ENCODE measurements around the gene MLST8.

Gene MLST8

DNA sequence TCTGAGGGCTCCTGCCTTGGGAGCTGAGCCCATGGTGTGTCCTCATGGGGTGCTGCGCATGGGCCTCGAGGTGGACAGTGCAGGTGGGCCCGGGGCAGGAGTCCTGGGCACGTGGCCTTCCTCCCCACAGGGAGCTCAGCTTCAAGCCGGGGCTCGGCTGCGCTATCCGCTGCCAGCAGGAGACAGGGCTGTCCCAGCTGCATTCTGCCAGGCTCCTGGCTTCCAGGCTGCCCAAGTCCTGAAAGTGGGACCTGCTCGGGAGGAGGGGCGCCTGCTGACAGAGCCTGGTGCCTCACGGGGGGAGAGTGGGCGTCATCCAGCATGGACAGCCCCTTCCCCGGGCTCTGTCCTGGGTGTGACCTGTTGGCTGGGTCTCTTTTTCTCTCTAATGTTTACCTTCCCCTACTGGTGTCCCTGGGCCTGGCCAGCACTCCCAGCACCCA, 42.6 kb upstream of the MLST8 start:
- TF ChIP-seq CEBPB (IDR thresholded peaks at IDR 0.05) (no peak), MAX (IDR thresholded peaks at IDR 0.05) (peak; percentile 31; the same call in 1 of the 2 replicates), USF1 (IDR thresholded peaks at IDR 0.05) (0 out of 2 replicates have a peak, but pooled peaks have one; percentile 15)

- no peak for TF ChIP-seq TCF12 (IDR thresholded peaks at IDR 0.05; ENCODE audit: low read depth)
- TF ChIP-seq NFIC (IDR thresholded peaks at IDR 0.05) = no peak
- no peak for TF ChIP-seq ZBTB7A (IDR thresholded peaks at IDR 0.05; ENCODE audit: low read depth)
- no peak for TF ChIP-seq EGR1 (IDR thresholded peaks at IDR 0.05)
- no peak for TF ChIP-seq TAF1 (IDR thresholded peaks at IDR 0.05; ENCODE audit: low read depth)
- no peak for TF ChIP-seq CEBPB (IDR thresholded peaks at IDR 0.05)
- no peak for TF ChIP-seq RAD21 (IDR thresholded peaks at IDR 0.05; ENCODE audit: low read depth)
- TF ChIP-seq USF1 (IDR thresholded peaks at IDR 0.05) = no peak; the same call in 1 of the 2 replicates
- TF ChIP-seq YY1 (IDR thresholded peaks at IDR 0.05; ENCODE audit: low read depth) = no peak
- no peak for TF ChIP-seq CREB1 (IDR thresholded peaks at IDR 0.05; ENCODE audit: low read depth)
- TF ChIP-seq MAX (IDR thresholded peaks at IDR 0.05) = no peak
- TF ChIP-seq, protein P1, sequence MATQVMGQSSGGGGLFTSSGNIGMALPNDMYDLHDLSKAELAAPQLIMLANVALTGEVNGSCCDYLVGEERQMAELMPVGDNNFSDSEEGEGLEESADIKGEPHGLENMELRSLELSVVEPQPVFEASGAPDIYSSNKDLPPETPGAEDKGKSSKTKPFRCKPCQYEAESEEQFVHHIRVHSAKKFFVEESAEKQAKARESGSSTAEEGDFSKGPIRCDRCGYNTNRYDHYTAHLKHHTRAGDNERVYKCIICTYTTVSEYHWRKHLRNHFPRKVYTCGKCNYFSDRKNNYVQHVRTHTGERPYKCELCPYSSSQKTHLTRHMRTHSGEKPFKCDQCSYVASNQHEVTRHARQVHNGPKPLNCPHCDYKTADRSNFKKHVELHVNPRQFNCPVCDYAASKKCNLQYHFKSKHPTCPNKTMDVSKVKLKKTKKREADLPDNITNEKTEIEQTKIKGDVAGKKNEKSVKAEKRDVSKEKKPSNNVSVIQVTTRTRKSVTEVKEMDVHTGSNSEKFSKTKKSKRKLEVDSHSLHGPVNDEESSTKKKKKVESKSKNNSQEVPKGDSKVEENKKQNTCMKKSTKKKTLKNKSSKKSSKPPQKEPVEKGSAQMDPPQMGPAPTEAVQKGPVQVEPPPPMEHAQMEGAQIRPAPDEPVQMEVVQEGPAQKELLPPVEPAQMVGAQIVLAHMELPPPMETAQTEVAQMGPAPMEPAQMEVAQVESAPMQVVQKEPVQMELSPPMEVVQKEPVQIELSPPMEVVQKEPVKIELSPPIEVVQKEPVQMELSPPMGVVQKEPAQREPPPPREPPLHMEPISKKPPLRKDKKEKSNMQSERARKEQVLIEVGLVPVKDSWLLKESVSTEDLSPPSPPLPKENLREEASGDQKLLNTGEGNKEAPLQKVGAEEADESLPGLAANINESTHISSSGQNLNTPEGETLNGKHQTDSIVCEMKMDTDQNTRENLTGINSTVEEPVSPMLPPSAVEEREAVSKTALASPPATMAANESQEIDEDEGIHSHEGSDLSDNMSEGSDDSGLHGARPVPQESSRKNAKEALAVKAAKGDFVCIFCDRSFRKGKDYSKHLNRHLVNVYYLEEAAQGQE (IDR thresholded peaks at IDR 0.05; ENCODE audit: low read depth) = no peak
- no peak for TF ChIP-seq TEAD4 (IDR thresholded peaks at IDR 0.05)
- no peak for TF ChIP-seq EP300 (IDR thresholded peaks at IDR 0.05; ENCODE audit: borderline replicate concordance)
- TF ChIP-seq FOXM1 (IDR thresholded peaks at IDR 0.05; ENCODE audit: borderline replicate concordance, low read depth) = no peak
Measured at GRCh38 chr16:2163211-2163881, 41.9 kb upstream of the MLST8 start.

DNA sequence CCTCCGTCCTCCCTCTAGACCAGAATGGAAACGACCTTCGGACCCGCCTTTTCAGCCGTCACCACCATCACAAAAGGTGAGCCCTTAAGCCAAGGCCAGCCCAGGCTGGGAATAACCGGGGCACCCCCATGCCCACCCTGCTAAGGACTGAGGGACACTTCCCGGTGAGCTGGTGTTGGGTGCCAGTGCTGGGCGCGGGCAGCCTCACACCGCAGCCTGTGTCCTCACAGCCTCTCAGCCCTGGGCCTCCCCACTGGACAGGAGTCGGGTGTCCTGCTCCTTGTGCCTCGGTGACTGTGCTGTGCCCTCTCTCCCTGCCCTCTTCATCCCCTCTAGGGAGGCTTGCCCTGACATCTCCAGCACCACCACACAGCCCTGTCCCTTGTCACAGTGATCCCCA, 39.4 kb upstream of the MLST8 start:
- TF ChIP-seq CREB1 (IDR thresholded peaks at IDR 0.05; ENCODE audit: low read depth) (no peak), EGR1 (IDR thresholded peaks at IDR 0.05) (no peak), TCF12 (IDR thresholded peaks at IDR 0.05; ENCODE audit: low read depth) (no peak), RAD21 (IDR thresholded peaks at IDR 0.05; ENCODE audit: low read depth) (no peak), USF1 (IDR thresholded peaks at IDR 0.05) (no peak)
- TF ChIP-seq, protein P1 (IDR thresholded peaks at IDR 0.05; ENCODE audit: low read depth) = no peak

DNA sequence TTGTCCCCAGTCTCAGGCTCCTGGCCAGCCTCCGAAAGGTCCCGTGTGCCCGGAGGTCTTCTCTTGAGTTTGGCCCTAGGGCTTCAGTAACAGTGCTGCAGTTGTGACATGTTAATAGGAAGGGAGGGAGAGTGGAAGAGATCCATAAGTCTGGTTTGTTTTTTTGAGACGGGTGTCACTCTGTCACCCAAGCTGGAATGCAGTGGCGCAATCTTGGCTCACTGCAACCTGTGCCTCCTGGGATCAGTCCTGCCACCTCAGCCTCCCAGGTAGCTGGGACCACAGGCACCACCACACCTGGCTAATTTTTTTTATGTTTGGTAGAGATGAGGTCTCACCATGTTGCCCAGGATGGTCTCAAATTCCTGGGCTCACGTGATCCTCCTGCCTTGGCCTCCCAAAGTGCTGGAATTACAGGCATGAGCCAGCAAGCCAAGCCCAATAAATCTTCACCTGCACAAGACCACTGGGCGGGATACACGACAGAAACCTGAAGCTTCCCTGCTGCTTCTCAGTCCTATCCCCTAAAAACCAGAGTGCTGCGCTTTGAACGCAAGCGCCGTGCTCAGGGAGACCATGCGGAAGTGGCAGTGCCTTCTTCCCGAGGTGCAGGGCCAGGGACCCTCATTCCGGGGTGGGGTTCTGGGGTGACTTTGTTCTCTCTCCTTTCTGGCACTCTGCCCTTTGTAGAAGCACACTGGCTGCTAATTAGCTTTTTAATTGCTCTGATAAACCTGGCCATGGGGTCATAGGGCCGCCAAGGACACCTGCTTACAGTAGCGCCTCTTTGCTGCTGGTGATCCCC, 38.8 kb upstream of the MLST8 start:
- TF ChIP-seq YY1 (IDR thresholded peaks at IDR 0.05; ENCODE audit: low read depth) (no peak), USF1 (IDR thresholded peaks at IDR 0.05) (peak; percentile 60), ZBTB7A (IDR thresholded peaks at IDR 0.05; ENCODE audit: low read depth) (no peak), CEBPB (IDR thresholded peaks at IDR 0.05) (peak; percentile 52; the same call in 1 of the 2 replicates), TEAD4 (IDR thresholded peaks at IDR 0.05) (no peak), RAD21 (IDR thresholded peaks at IDR 0.05; ENCODE audit: low read depth) (no peak)

DNA sequence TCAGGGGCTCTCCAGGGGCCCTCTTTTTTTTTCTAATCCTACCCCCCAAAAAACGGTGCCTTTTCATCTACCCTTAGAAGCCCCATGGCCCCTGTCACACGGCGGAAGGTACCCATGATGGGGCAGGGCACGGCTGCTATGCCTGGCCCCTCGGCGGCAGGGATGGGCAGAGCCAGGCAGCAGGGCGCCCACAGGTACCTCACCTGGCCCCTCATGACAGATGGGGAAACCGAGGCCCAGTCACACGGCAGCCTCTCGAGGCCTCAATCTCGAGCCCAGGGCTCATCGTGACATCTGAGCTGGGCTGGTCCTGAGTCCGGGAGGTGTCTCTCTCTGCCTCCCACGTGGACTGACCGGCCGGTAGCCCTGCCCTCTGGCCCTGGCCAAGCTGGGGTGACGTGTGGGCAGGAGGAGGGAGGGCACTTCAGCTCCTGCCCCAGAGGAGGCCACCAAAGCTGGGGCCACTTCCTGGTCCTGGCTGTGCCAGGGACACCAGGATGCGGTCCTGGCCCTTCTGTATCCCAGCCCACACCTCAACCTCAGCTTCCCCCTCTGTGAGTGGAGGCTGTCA, 38.1 kb upstream of the MLST8 start:
- TF ChIP-seq MAX (IDR thresholded peaks at IDR 0.05) (no peak), USF1 (IDR thresholded peaks at IDR 0.05) (no peak), EP300 (IDR thresholded peaks at IDR 0.05; ENCODE audit: borderline replicate concordance) (no peak), ZBTB7A (IDR thresholded peaks at IDR 0.05; ENCODE audit: low read depth) (no peak), TCF12 (IDR thresholded peaks at IDR 0.05; ENCODE audit: low read depth) (no peak), TAF1 (IDR thresholded peaks at IDR 0.05; ENCODE audit: low read depth) (no peak), YY1 (IDR thresholded peaks at IDR 0.05; ENCODE audit: low read depth) (no peak), EGR1 (IDR thresholded peaks at IDR 0.05) (no peak)
- TF ChIP-seq, protein P1 (IDR thresholded peaks at IDR 0.05; ENCODE audit: low read depth) = no peak

All from Ishikawa (cell line).